Measurements from ENCODE around the gene IRF9. TPM values are rescaled to one million over a fixed set of nuclear protein-coding genes. Genes with fewer than 3 reads are reported as not detected.

Gene IRF9
- total and polyA plus RNA-seq, 2 of the 13 experiments (the other 11 are each of a cell fraction or from before 2014, with no cell fraction given), result 14.9 to 49.7 TPM

- TF ChIP-seq PREB (CRISPR knock-in tag; IDR thresholded peaks at IDR 0.05) (peak; percentile 47; the same call in 1 of the 2 replicates), ADNP (CRISPR knock-in tag; IDR thresholded peaks at IDR 0.05) (no peak), ZNF552 (CRISPR knock-in tag; IDR thresholded peaks at IDR 0.05; ENCODE audit: borderline replicate concordance) (peak; percentile 98), CSRNP1 (CRISPR knock-in tag; IDR thresholded peaks at IDR 0.05) (peak; percentile 96; the same call in 1 of the 2 replicates), ZNF770 (CRISPR knock-in tag; IDR thresholded peaks at IDR 0.05) (peak; percentile 61; the same call in 1 of the 2 replicates), SMYD3 (CRISPR knock-in tag; IDR thresholded peaks at IDR 0.05) (peak; percentile 96), ZNF557 (CRISPR knock-in tag; IDR thresholded peaks at IDR 0.05) (peak; percentile 95), ZNF775 (CRISPR knock-in tag; IDR thresholded peaks at IDR 0.05; ENCODE audit: borderline replicate concordance) (0 out of 2 replicates have a peak, but pooled peaks have one; percentile 44), TCF7L2 (IDR thresholded peaks at IDR 0.05; ENCODE audit: low read depth, low read length) (no peak), ZNF841 (CRISPR knock-in tag; IDR thresholded peaks at IDR 0.05; ENCODE audit: borderline replicate concordance) (no peak), ZNF512B (CRISPR knock-in tag; IDR thresholded peaks at IDR 0.05; ENCODE audit: borderline replicate concordance) (no peak), HNRNPLL (IDR thresholded peaks at IDR 0.05; ENCODE audit: low read depth, low read length, poor library complexity, severe bottlenecking) (peak; percentile 77), SKIL (CRISPR knock-in tag; IDR thresholded peaks at IDR 0.05; ENCODE audit: borderline replicate concordance) (peak; percentile 78; the same call in 1 of the 2 replicates), TMF1 (CRISPR knock-in tag; IDR thresholded peaks at IDR 0.05; ENCODE audit: low read depth) (peak; percentile 61; the same call in 1 of the 2 replicates), HNF4G (IDR thresholded peaks at IDR 0.05; ENCODE audit: borderline replicate concordance, low read depth, low read length) (peak; percentile 46; the same call in 1 of the 2 replicates), HNF4G (CRISPR knock-in tag; IDR thresholded peaks at IDR 0.05; ENCODE audit: borderline replicate concordance, low read depth) (peak; percentile 76; the same call in 1 of the 2 replicates), SETDB1 (CRISPR knock-in tag; IDR thresholded peaks at IDR 0.05; ENCODE audit: borderline replicate concordance) (no peak)
Observed at GRCh38 chr14:24212924-24213865, 52.1 kb downstream of the IRF9 start, which contains the start of gene CHMP4A (continued).

Data from HepG2 (cell line).